HG02885 (cell line): ENCODE data around the gene CLEC11A.

Experiments used
- ATAC-seq: cut with Tn5 transposase; IDR thresholded peaks from one replicate; pipeline ENCODE4 v1.9.1; 2021; ENCODE audit warnings: mild to moderate bottlenecking; ENCODE audit not compliant: unreplicated experiment, poor library complexity

Gene CLEC11A, protein sequence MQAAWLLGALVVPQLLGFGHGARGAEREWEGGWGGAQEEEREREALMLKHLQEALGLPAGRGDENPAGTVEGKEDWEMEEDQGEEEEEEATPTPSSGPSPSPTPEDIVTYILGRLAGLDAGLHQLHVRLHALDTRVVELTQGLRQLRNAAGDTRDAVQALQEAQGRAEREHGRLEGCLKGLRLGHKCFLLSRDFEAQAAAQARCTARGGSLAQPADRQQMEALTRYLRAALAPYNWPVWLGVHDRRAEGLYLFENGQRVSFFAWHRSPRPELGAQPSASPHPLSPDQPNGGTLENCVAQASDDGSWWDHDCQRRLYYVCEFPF

DNA sequence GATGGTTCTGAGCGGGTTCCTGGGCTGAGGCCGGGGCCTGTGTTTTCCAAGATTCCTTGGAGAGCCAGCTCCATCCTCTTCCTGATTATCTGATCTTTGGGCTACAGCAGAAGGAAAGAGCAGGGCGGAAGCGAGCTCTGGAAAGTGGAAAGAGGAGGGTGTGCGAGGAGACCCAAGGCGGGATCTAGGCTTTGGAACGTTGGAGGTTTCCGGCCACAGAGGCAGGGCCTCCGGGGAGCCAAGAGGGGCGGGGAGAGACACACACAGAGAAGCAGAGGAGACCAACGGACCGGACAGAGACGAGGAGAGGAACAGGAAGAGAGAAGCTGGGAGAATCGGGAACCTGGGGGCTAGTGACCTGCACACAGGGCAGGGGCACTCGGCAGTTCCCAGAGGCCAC lies at the start of gene CLEC11A:
TSS of gene CLEC11A (plus strand) at position 296 of the 400 bp plus-strand sequence. CDS start 162 bp downstream, outside the sequence.
- ATAC-seq = no peak

DNA sequence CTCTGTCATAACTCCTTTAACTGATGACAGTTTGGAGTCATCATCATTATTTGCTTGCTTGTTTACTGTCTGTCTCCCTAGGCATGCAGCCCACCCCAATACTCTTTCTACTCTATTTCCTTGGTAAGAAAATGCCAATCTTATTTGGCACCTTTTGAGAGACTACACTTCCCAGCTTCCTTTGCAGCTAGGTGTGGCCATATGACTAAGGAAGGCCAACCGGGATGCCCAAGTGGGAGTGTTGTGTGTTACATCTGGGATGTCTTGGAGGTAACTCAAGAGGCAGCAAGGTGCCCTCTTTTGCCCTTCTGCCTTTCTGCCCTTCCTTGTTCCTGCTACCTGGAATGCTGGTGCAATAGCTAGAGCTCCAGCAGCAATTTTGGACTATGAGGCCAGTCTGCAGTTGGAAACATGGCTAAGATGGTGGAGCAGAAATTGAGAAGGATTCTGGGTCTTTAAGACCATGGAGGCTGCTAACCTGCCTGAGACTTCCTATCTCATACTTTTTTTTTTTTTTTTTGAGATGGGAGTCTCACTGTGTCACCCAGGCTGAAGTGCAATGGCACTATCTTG lies 46.5 kb upstream of the CLEC11A start:
- ATAC-seq = no peak

DNA sequence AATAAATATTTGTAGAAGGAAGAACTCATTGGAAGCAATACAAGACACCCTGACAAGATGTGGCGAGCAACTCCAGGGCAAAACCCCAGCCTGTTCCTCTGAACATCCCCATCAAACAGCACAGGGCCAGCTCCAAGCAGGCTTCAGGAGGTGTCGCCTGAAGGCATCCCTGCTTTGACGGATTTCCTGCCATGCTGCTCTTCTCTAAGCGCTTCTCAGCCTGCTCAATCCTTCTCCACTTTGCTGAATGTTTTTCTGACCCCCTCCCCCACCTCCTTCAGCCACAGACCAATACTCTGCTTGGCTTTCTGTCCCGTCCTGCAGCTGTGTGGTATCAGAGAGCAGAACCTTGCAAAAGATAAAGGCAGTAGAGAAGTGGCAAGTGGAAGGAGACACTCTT lies 45.5 kb upstream of the CLEC11A start:
- ATAC-seq = no peak

DNA sequence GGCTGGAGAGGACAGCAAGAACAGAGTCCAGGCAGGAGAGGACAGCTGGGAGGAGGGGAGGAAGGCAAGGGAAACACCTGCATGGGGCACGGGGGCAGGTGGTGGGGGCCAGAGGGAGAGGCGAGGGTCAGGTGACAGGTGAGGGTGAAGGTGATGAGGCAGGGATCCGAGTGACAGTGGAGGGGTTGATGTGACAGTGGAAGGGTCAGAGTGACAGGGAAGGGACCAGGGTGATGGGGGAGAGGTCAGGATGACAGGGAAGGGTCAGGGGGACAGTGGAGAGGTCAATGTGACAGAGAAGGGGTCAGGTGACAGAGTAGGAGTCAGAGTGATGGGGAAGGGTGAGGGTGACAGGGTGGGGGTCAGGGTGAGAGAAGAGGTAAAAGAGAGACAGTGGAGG lies 44.8 kb upstream of the CLEC11A start:
- ATAC-seq = no peak

DNA sequence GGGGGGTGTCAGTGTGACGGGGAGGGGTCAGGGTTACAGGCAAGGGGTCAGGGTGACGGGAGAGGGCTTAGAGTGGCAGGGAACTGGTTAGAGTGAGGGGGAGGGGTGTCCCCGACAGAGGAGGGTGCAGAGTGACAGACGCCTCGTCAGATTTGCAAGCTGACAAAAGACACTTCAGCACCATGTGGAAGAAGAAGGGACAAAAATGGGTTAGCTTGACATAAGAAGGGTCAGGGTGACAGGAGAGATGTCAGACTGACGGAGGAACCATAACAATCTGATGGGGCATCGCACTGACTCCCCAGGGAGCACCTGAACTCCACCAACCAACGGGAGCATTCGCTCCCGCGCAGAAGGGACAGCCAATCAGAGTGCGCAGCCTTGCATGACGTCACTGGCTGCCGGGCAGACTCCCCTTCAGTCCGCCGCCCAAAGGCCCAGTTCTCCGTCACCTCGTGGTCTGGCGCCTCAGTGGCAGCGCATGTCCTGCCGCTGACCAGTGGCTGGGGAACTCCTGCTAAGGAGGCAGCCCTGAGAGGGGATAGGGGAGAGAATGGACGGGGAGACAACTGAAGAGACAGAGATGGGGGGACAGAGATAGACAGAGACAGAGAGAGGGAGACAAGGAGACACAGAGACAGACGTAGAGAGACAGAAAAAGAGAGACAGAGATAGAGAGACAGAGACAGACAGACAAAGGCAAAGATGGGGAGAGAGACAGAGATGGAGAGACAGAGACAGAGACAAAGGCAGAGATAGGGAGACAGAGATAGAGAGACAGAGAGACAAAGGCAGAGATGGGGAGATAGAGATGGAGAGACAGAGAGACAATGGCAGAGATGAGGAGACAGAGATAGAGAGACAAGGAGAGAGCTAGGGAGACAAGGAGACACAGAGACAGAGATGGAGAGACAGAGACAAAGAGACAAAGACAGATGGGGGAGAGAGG lies 43.7 kb upstream of the CLEC11A start:
- ATAC-seq = peak; percentile 66

DNA sequence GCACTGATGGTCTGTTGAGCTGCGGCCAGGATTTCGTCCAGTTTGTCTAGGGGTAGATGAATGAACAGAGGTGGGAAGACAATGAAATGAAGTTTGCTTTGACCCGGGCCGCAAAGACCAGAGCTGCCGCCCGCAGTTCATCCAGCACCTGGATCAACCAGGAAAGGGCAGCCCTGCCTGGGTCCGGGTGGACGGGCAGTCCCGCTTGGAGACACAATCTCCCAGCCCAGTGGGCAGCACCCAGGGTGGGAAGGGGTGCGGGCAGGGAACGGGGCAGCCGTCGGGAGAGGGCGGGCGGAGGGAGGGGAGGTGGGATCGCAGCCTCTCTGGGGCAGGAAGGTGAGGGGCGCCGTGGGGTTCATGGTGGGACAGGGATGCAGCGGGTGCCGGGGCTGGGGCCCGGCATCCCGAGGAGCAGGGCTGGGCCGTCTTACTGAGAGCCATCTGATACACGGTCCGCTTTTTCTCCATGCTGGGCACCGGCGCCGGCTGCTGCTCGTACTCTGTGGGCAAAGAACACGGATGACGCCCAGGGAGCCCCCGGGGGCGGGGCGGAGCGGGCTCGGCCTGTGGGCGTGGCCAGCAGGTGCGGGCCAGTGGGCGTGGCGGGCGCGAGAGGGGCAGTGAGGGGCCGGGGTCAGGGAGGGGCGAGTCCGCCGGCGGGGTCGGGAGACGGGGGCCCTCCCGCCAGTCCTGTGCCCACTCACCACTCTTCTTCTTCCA lies 36.7 kb upstream of the CLEC11A start:
- ATAC-seq = no peak

DNA sequence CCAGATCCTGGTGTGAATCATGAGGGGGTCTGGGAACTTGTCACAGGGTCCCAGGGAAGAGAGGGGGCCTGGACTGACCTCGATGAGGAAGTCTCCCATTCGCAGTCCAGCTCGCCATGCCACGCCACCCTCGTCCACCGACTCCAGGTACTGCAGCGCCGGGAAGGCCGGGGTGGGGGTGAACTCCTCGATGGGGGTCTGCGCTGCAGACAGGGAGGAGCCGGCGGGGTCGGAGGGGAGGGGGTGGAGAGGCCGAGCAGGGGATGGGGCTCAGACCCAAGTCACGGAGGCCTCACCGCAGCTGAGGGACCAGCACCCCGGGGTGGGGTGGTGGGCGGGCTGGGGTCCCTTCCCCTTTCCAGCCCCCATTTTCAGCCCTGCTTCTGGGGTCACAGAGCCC lies 34.4 kb upstream of the CLEC11A start:
- no peak for ATAC-seq

DNA sequence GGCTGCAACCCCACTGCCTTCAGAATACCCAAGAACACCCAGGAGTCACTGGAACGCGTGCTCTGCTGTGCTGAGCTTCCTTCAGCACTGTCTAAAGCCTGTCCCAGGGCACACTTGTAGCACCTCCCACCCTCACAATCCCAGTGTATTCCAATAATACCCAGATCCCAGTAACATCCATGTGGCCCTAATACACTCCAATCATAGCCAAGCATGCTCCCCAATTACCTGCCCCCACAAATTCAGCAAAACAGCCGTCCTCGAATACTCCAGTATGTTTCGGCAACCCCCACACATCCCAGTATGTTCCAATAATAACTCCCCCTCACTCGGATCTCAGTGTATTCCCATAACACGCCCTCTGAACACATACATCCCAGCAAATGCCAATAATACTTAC lies 32.7 kb upstream of the CLEC11A start:
- ATAC-seq = no peak

DNA sequence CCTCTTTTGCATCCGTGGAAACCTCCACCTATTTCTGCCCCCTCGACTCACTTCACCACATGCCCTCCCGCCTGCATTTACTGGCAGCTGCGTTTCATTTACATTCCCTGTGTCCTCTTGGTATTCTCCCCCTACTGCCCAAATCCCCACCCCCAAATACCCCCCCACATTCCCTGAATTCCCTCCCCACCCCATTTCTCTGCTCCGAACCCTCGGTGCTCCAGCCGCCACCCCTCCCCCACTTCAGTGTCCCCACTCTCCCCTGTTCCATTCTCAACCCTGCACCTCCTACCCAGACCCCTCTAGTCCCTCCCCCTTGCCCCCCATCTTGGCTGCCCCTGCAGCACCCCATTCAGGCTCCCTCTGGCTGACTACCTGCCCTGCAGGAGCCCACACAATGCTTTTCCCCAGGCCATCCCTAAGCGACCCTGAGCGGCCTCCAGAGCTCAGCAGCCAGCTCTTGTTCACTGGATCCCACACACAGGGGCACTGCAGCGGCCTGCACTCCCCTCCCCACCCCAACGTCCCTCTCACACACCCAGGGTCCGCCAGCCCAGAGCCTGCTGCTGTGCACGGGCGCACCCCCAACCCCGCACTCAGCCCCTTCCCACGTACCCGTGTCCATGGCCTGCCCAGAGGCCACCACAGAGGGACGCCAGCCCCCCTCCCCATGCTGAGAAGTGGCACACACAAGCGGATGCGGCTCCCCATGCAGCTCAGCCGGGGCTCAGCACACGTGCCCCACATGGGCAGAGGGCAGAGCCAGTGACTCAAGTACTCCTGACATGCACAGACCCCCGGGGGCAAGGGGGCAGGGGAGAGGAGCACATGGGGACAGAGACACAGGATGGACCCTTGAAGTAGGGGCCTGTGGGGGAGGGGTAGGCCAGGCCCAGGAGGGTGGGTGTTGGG lies 29.8 kb upstream of the CLEC11A start:
- no peak for ATAC-seq

DNA sequence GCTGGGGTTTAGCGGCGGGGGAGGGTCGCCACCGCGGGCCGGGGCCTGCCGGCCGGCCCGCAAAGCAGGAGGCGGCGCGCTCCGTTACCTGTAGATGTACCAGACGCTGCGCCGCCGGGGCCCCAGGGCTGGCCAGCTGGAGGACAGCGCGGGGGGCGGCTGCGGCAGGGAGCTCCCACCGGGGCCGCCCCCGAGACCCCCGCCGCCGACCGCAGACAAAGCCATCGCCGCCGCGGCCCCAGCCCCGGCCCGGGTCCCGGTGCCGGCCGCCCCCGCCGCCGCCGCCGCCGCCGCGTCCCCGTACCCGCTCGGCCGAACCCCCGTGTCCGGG lies 28.4 kb upstream of the CLEC11A start:
- no peak for ATAC-seq

DNA sequence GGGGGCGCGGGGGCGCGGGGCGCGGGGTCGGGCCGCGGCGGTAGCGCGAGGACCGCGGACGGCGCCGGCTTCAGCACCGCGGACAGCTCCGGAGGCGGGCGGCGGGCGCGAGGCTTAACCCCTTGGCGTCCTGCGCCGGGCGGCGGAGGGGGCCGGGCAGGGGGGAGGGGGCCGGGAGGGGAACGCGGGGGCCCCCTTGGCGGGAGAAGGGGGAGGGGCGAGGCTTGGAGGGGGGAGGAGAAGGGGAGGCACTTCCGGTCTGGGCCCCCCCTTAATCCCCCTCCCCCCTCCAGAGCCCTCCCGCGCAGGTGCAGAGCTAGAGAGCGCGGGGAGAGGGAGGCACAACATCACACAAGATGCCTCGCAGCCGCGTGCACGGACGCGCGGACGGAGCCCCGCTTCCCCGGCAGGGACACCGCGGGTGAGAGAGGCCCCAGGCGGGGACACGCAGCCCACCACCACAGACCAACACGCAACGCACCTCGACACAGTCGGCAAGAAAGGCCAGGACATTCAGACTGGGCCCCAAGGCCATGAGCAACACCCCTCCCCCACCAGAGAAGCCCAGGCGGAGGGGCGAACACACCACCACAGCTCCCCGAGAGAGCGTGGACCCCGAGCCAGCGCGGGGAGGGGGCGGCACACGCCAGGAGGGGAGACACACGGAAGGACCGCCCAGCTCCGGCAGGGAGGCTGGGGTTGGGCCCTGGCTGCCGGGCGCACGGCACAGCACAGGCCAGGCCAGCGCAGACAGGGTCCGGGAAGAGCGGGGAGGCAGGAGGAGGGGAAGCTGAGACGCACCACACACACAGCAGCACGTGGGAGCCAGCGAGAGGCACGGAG lies 27.7 kb upstream of the CLEC11A start:
- ATAC-seq = no peak

DNA sequence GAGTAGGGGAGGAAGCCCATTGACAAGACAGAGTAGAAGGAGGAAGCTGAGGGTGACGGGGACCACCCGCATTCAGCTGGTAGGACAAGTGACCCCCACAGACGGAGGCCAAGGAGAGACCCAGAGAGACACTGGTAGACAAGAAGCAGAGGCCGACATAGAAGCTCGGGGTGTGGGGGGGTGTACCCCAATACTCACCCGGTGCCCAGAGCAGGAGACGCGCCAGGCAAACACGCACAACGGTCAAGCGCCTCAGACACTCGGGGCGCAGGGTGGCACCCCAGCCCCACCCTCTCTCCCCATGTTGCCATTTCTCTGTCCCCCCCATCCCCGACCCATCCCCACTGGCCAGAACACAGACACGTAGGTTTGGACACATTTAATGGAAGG lies 27.1 kb upstream of the CLEC11A start:
- ATAC-seq = no peak

DNA sequence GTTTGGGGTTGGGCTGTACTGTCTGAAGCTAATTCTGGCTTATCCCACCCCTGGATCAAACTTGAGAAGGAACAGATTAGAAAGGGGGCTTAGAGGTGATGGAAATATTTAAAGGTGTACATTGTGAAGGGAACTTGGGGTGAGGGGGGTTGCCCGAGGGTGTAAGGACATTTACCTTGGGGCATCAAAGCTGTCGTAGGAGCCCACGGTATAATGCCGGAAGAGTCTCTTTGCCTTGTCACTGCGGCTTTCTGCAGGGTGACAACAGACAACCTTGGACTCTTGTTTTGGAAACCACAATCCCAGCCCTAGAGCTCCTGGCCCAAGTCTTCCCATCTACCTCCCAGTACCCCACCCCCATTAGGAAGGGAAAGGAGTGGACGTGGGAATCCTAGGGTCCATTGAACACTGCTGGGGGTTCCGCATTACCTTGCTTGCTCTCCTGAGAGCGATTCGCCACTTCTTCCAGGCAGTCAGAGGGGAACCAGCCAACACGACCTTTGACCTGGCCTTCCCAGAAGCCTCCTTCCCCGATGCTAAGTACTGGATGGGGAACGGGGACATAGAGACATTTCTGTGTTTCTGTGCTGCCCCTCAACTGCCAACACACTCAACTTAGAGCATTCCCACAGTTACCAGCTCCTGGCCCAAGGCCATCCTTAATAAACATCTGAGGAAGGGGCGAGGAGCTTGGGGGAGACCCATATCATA lies 25.6 kb upstream of the CLEC11A start:
- no peak for ATAC-seq

DNA sequence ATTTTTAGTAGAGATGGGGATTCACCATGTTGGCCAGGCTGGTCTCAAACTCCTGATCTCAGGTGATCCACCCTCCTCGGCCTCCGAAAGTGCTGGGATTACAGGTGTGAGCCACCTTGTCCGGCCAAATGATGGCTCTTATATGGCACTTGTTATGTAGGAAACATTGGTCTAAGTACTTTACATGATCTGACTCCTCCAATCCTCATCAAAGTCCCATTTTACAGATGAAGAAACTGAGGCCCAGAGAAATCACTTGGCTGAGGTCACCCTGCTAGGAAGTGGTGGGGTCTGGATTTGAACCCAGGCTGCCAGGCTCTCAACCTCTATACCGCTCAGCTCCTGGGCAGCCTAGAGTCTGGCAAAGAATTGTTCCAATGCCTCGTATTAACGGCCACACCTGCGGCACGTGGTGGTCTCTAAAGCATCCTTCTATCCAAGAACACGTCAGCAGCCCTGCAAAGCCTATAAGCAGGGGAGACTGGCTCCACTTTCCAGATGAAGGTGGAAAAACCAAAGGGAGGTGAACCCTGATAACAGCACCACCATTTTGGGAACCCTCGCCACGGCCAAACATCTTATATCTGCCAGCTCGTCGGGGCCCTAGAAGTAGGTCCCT lies 21.7 kb upstream of the CLEC11A start:
- ATAC-seq = no peak

DNA sequence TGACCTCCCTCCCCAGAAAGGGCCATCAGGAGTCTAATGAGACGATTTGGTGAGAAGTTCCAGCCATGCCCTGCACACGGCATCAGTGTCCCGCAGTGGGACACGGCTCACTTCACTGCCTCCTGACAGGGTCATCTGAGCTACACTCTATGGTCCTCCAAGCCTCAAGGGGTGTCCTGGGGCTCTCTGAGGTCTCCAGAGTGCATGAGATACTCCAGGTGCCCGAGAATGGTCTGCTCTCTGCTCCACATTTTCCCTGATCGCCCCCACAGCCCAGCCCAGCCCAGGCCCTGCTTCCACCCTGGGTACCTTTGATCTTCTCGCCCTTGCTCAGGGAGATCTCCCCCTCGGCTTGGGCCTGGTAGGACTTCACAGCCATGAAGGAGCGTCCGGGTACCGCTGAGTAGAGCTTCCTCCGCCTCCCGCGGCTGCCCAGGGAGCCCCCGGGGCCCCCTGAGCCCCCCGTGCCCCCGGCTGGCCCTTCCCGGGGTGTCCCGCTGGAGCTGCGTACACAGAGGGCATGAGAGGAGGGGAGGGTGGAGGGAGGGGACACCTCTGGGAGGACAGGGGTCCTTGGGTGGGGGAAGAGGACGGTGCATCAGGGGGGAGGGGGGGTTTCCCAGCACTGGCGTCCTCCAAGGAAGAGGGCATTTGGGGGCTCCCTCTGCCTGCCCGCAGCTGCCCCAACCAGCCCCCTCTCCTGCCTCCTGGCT lies 20.9 kb upstream of the CLEC11A start:
- no peak for ATAC-seq

DNA sequence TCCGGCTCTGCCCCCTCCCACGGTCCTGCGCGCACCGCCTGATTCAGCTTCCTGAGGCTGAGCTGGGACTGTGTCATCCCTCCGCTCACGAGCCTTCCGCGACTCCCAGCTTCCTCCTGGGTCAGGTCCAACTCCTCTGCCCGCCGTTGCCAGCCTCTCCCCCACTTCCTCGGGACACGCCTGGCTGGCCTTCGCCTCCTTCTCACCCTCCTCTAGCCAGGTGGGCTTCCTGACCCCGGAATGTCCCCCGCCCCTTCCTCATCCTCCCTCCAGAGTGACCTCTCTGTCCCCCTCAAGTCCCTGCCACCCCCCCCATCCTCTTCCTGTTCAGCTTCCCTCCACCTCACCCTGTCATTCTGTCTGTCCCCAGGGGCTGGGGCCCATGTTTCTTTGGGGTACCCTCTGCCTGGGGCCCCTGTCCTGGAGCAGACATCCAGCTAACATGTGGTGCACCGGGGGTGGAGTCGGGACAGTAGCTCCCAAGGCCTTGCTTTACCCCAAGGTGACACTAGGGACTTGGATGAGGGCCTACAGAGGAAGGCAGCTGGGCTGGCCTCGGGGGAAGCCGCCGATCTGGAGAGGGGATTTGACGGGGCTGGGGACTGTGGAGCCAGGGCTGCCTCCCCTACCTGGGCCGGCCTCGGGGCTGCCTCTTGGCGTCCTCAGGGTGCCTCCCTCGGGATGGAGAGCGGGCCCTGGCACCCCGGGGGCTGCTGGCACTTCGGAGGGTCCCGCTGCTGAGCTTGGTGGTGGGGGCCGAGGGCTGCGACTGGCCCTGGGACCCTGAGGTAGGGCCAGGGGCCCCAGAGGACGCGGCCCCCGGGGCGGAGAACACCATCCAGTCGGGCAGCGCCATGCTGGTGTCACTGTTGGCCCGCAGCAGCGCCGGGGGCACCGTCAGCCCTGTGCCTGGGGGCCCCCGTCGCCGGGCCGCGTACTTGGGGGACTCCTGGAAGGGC lies 20.0 kb upstream of the CLEC11A start:
- no peak for ATAC-seq
